GM10248 (cell line): ENCODE data around the gene VCL.

Experiments
- CTCF ChIA-PET: fragments of 300-600 bp; sonication (Branson Sonifier 250); formaldehyde crosslinking; extraction: SDS; loops from one replicate; lab custom pipeline; 2021; ENCODE audit warnings: antibody characterized with exemption; lab: Yijun Ruan, JAX
- POLR2A ChIA-PET: fragments of 350-650 bp; sonication (Branson Sonifier 250); formaldehyde crosslinking; extraction: SDS; loops from one replicate; lab custom pipeline; 2020; ENCODE audit warnings: antibody characterized with exemption; lab: Yijun Ruan, JAX
- DNase-seq: peaks from one replicate; pipeline ENCODE4 v3.0.0; 2012; ENCODE audit errors: extremely low spot score
- CTCF ChIP-seq: IDR thresholded peaks from 2 replicates; pipeline ENCODE4 v1.5.1; 2012; ENCODE audit warnings: mild to moderate bottlenecking, low read depth; ENCODE audit errors: extremely low read depth, missing control alignments, control extremely low read depth

Gene VCL

GRCh38 chr10:73981812-73982211 is 16.1 kb upstream of the VCL start:
- ChIA-PET POLR2A (no interaction called here), CTCF (interaction anchor here (1.0 to 1.5 kb wide), 6 partner anchors 11 to 95 kb away, joined by 3 to 5 read pairs (median 3); no protein-coding TSS in a partner anchor)
- TF ChIP-seq CTCF: no peak
- no peak for DNase-seq

GRCh38 chr10:73983096-73984047 is 14.5 kb upstream of the VCL start:
- CTCF ChIA-PET: interaction anchor here (0.9 to 1.4 kb wide), 3 partner anchors 9 to 48 kb away, joined by 3 to 4 read pairs (median 3); no protein-coding TSS in a partner anchor
- no peak for TF ChIP-seq CTCF

GRCh38 chr10:73989594-73990150 is 8.2 kb upstream of the VCL start:
- POLR2A ChIA-PET: no interaction called here
- DNase-seq: no peak
- CTCF ChIA-PET: no interaction called here
- no peak for TF ChIP-seq CTCF

More at GRCh38 chr10:73983096-73984047, 14.5 kb upstream of the VCL start:
- POLR2A ChIA-PET: no interaction called here
- DNase-seq: no peak

GRCh38 chr10:73991203-73991883 is 6.6 kb upstream of the VCL start:
- no peak for DNase-seq
- POLR2A ChIA-PET: no interaction called here
- TF ChIP-seq CTCF: no peak
- CTCF ChIA-PET: interaction anchor here (1.4 to 1.6 kb wide), 3 partner anchors 9 to 143 kb away, joined by 3 to 5 read pairs (median 4); no protein-coding TSS in a partner anchor

- TF ChIP-seq CTCF: no peak
- DNase-seq: peak; percentile 72
- ChIA-PET CTCF (interaction anchor here (0.8 to 1.6 kb wide), 6 partner anchors 9 to 143 kb away, joined by 3 to 5 read pairs (median 3); no protein-coding TSS in a partner anchor), POLR2A (no interaction called here)
Observed at GRCh38 chr10:73991884-73992245, 6.1 kb upstream of the VCL start.
